Activated CD8-positive, alpha-beta T cell treated with anti-CD3 and anti-CD28 coated beads for 36 hours (primary cell): ENCODE data around the gene RNU5B-1. TPM values are rescaled to one million over a fixed set of nuclear protein-coding genes. Genes with fewer than 3 reads are reported as not detected.

Source experiments
- ATAC-seq: fragments of 200-7000 bp; cut with Tn5 transposase; one replicate; pipeline ENCODE4 v1.10.0; 2021; ENCODE audit warnings: mild to moderate bottlenecking, moderate library complexity
- CTCF ChIA-PET: fragments of 350-600 bp; sonication (Branson Sonifier 250); formaldehyde crosslinking; loops from one replicate; lab custom pipeline; 2021; ENCODE audit warnings: antibody characterized with exemption; lab: Charles Lee
- POLR2A ChIA-PET: fragments of 350-600 bp; sonication (Branson Sonifier 250); formaldehyde crosslinking; loops from one replicate; lab custom pipeline; 2021; ENCODE audit warnings: antibody characterized with exemption; lab: Charles Lee
- DNase-seq: peaks from one replicate; pipeline ENCODE4 v3.0.0-alpha.2; 2020
- H3K27ac Mint-ChIP-seq: one replicate; pipeline ENCODE4 v1.8.0; 2021; ENCODE audit warnings: mild to moderate bottlenecking, mixed read lengths
- H3K27me3 Mint-ChIP-seq: one replicate; pipeline ENCODE4 v1.8.0; 2021; ENCODE audit warnings: mixed read lengths
- H3K36me3 Mint-ChIP-seq: one replicate; pipeline ENCODE4 v1.8.0; 2021; ENCODE audit warnings: low read depth, mixed read lengths
- H3K4me1 Mint-ChIP-seq: one replicate; pipeline ENCODE4 v1.8.0; 2021; ENCODE audit warnings: low read depth, mixed read lengths
- H3K4me3 Mint-ChIP-seq: one replicate; pipeline ENCODE4 v1.8.0; 2021; ENCODE audit warnings: mild to moderate bottlenecking, moderate library complexity, mixed read lengths
- H3K9me3 Mint-ChIP-seq: one replicate; pipeline ENCODE4 v1.8.0; 2021; ENCODE audit warnings: mixed read lengths
- intact Hi-C: fragments of 100-400 bp; cut with micrococcal nuclease; formaldehyde crosslinking; loops from one replicate; pipeline ENCODE4 v1.10.0; 2022
- total RNA-seq, 2 experiments: library from RNA; stranded (reverse); gene quantifications; one replicate each; pipeline ENCODE4 v1.2.3, GENCODE V29; 2021
- TF ChIP-seq, protein P1 (sequence below): fragments of 200-600 bp; IDR thresholded peaks from one replicate; pipeline ENCODE4 v1.8.0; 2022; ENCODE audit warnings: antibody characterized with exemption, mild to moderate bottlenecking

RNU5B-1 gene
- total RNA-seq, 2 experiments from 2014 or later = not detected

DNA sequence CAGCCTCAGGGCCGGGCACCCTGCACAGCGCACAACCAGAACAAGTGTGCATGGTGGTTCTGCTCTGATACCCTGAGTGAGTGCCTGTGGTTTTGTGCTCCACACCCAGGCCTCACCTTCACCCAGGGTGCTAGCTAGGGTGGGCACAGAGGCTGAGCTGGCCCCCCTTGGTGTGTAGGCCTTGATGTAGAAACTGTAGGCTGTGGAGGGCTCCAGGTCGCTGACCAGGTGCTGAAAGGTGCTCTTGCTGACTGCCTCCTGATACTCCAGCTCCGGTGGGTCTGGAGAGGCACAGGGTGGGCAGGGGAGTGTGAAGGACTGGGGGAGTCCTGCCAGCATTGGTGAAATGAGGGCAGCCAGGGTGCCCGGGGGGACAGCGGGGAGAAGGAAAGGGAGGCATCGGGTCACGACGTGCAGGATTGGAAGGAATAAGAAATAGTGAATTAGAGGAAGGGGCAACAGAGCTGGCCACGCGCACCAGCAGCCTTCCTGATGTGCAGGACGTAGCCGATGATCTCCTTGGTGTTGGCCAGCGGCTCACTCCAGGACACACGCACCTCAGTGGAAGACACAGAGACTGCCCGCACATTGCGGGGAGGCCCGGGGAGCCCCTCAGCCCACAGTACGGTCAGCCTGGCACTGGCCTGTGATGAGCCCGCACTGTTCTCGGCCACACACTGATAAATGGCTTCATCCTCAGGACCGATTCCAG is 26.6 kb downstream of the RNU5B-1 start:
- Mint-ChIP-seq H3K4me3 (no peak overlapping the region), H3K9me3 (no peaks in the 10 kb centered on the region), H3K27ac (no peak overlapping the region), H3K4me1 (no peaks in the 10 kb centered on the region), H3K36me3 (no peaks in the 10 kb centered on the region), H3K27me3 (peaks cover 3% of the 10 kb centered on the region)
- ATAC-seq (no peak), DNase-seq (no peak)
- ChIA-PET POLR2A (no interaction called here), CTCF (interaction anchor here (1.6 kb wide), 1 partner anchor 12 kb away, joined by 6 read pairs; no protein-coding TSS in a partner anchor)
- intact Hi-C loops = no loop called here
- TF ChIP-seq, protein P1, sequence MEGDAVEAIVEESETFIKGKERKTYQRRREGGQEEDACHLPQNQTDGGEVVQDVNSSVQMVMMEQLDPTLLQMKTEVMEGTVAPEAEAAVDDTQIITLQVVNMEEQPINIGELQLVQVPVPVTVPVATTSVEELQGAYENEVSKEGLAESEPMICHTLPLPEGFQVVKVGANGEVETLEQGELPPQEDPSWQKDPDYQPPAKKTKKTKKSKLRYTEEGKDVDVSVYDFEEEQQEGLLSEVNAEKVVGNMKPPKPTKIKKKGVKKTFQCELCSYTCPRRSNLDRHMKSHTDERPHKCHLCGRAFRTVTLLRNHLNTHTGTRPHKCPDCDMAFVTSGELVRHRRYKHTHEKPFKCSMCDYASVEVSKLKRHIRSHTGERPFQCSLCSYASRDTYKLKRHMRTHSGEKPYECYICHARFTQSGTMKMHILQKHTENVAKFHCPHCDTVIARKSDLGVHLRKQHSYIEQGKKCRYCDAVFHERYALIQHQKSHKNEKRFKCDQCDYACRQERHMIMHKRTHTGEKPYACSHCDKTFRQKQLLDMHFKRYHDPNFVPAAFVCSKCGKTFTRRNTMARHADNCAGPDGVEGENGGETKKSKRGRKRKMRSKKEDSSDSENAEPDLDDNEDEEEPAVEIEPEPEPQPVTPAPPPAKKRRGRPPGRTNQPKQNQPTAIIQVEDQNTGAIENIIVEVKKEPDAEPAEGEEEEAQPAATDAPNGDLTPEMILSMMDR = no peak

DNA sequence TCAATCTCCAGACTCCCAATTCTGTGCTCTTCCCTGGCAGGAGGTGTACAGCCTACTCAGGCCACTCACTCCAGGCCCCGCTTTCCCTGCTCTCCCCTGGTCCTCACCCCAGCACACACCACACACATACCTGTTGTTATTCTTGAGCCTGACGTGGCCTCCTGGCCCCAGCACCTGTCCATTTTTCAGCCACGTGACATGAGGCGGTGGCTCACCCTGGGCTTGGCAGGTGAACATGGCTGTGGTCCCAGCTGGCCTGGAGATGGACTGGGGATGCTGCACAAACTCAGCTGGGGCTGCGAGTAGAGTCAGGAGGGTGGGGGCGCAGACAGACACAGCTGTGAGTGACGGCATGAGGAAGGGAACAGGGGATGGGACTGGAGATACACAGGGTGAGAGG is 27.3 kb downstream of the RNU5B-1 start:
- no peak overlapping the region for H3K4me3 Mint-ChIP-seq
- H3K27ac Mint-ChIP-seq = no peak overlapping the region
- intact Hi-C loops = no loop called here
- TF ChIP-seq, protein P1 = no peak
- no peaks in the 10 kb centered on the region for H3K4me1 Mint-ChIP-seq
- H3K9me3 Mint-ChIP-seq = no peaks in the 10 kb centered on the region
- CTCF ChIA-PET = no interaction called here
- no peak for DNase-seq
- POLR2A ChIA-PET = no interaction called here
- no peak for ATAC-seq
- H3K27me3 Mint-ChIP-seq = peaks cover 3% of the 10 kb centered on the region
- H3K36me3 Mint-ChIP-seq = no peaks in the 10 kb centered on the region

DNA sequence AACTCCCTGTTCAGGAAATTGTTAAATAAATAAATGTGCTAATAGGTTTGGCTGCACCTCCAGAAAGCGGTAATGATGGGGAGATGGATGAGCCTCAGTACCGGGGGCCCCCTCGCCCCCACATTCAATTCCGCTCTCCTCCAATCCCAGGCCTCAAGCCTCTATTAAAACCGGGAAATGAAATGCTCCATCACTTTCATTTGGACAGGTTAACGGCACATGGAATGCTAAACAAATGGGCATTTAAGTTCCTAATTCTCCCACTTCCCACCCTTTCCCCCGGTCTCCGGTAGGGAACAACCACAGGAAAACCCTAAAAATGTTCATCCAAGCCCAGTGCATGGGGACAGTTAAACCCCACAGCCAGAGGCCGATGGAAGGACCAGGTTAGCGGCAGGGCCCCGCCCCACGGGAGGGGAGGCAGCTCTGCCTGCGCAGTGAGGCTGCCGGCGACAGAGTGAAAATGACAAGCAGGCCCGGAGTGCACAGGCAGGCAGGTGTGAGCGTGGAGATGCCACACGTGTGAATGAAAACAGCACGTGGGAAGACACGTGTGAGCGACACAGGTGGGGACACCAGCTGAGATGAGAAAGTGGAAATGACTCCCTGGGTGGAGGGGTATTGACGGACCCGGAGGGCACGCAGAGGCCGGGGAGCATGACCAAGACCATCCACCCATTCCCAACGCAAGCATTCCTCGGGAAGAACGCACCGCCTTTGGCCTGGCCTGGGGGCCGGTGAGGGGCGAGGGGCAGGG is 28.1 kb downstream of the RNU5B-1 start:
- ChIA-PET POLR2A (no interaction called here), CTCF (no interaction called here)
- DNase-seq (no peak), ATAC-seq (no peak)
- H3K27me3 Mint-ChIP-seq = peaks cover 3% of the 10 kb centered on the region
- no peaks in the 10 kb centered on the region for H3K9me3 Mint-ChIP-seq
- no peaks in the 10 kb centered on the region for H3K4me1 Mint-ChIP-seq
- H3K4me3 Mint-ChIP-seq = no peak overlapping the region
- no peak overlapping the region for H3K27ac Mint-ChIP-seq
- no peaks in the 10 kb centered on the region for H3K36me3 Mint-ChIP-seq
- intact Hi-C loops = no loop called here
- TF ChIP-seq, protein P1 = no peak

DNA sequence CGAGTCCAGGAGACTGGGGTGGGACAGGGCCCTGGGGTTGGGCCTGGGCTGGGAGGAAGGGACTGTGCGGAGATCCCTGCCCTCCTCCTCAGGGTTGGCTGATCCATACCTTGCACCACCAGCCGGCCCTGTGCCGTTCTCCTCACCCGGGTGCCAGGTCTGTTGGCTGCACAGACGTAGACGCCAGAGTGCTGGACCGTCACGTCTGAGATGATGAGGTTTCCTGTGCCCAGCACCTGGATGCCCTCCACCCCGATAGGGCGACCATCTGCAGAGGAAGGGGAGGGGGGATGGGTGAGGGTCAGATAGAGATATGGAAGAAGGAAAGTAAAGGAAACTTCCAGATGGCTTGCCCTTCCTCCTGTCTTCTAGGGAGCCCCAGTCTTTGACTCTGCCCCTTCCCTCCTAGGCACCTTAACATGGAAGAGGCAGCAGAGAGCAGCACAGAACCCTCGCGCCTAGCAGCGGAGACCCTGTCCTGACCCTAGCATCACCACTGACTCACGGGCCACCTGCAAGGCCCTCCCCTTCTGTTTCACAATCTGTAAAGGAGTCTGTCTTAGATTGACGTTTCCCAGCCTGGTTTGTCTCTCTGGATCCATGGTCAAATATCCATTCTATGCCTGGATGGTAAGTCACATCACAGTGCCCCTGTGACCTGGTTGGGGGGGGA is 28.8 kb downstream of the RNU5B-1 start:
- DNase-seq = no peak
- no peaks in the 10 kb centered on the region for H3K9me3 Mint-ChIP-seq
- no peak overlapping the region for H3K27ac Mint-ChIP-seq
- H3K36me3 Mint-ChIP-seq = no peaks in the 10 kb centered on the region
- ChIA-PET POLR2A (no interaction called here), CTCF (no interaction called here)
- intact Hi-C loops = no loop called here
- TF ChIP-seq, protein P1 = no peak
- H3K4me3 Mint-ChIP-seq = no peak overlapping the region
- no peaks in the 10 kb centered on the region for H3K4me1 Mint-ChIP-seq
- no peaks in the 10 kb centered on the region for H3K27me3 Mint-ChIP-seq
- ATAC-seq = no peak
